Measurements from ENCODE around the gene FOXN3. TPM values are rescaled to one million over a fixed set of nuclear protein-coding genes. Genes with fewer than 3 reads are reported as not detected.

The FOXN3 gene
- total and polyA plus RNA-seq, 10 of the 15 experiments (the other 5 are each of a cell fraction or from before 2014, with no cell fraction given): 4.5 to 68.9 (median 29.7) TPM

DNA sequence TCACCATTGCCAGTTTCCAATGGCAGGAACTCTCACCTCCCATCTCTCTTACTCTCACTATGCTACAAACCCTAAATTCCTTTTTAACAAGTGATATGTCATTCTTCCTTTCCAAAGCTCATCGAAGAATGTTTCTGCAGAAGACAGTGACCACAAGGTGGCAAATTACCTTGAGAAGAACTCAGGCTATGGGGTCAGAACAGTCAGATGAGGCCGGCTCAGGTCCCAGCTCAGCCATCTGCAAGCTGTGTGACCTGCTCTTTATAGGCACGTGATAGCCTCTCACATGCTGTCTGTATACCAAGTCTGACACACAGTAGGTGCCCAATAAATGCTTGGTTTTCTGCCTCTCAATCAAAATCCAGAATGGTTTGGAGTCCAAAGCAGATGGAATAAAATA is 80.7 kb downstream of the FOXN3 start (continued):
- no peak for TF ChIP-seq RBBP5 (conservative IDR thresholded peaks at IDR 0.05)
- TF ChIP-seq BCL3 (IDR thresholded peaks at IDR 0.05; ENCODE audit: borderline replicate concordance, insufficient read depth, low read depth, low read length, poor library complexity, severe bottlenecking): no peak
- peak; percentile 8 to 35 (median 21); a peak in 4 of 6 replicates for TF ChIP-seq CTCF (IDR thresholded peaks at IDR 0.05 in 2 of 3, conservative IDR thresholded peaks at IDR 0.05 in 1 of 3; ENCODE audit: control insufficient read depth in 2 of 3, extremely low read depth in 1 of 3, insufficient read depth in 1 of 3, low read depth in 3 of 3, low read length in 3 of 3)
- TF ChIP-seq ZBED1 (IDR thresholded peaks at IDR 0.05; ENCODE audit: borderline replicate concordance): no peak
- TF ChIP-seq HSF1 (IDR thresholded peaks at IDR 0.05; ENCODE audit: low read depth, low read length): no peak
- no peak for TF ChIP-seq SREBF1 (IDR thresholded peaks at IDR 0.05; ENCODE audit: low read length)
- TF ChIP-seq GATAD2B (conservative IDR thresholded peaks at IDR 0.05; ENCODE audit: low read depth): no peak
- TF ChIP-seq BACH1 (IDR thresholded peaks at IDR 0.05; ENCODE audit: borderline replicate concordance): no peak
- no peak for TF ChIP-seq PRDM15 (CRISPR knock-in tag; IDR thresholded peaks at IDR 0.05)
- peak; percentile 48 to 52; a peak in 3 of 4 replicates for TF ChIP-seq BHLHE40 (IDR thresholded peaks at IDR 0.05; ENCODE audit: borderline replicate concordance in 1 of 2, low read depth in 2 of 2, low read length in 1 of 2)
- no peak for TF ChIP-seq ZZZ3 (IDR thresholded peaks at IDR 0.05; ENCODE audit: control insufficient read depth, insufficient read length, low read depth)
- TF ChIP-seq CBX5 (IDR thresholded peaks at IDR 0.05; ENCODE audit: low read depth): no peak
- TF ChIP-seq STAT3 (IDR thresholded peaks at IDR 0.05; ENCODE audit: low read depth, low read length): no peak
- no peak for TF ChIP-seq NFYB (IDR thresholded peaks at IDR 0.05; ENCODE audit: insufficient read depth, low read depth, low read length)
- TF ChIP-seq FOXK2 (IDR thresholded peaks at IDR 0.05): no peak
- TF ChIP-seq, protein P1, sequence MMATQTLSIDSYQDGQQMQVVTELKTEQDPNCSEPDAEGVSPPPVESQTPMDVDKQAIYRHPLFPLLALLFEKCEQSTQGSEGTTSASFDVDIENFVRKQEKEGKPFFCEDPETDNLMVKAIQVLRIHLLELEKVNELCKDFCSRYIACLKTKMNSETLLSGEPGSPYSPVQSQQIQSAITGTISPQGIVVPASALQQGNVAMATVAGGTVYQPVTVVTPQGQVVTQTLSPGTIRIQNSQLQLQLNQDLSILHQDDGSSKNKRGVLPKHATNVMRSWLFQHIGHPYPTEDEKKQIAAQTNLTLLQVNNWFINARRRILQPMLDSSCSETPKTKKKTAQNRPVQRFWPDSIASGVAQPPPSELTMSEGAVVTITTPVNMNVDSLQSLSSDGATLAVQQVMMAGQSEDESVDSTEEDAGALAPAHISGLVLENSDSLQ (IDR thresholded peaks at IDR 0.05): no peak
- TF ChIP-seq RELA (IDR thresholded peaks at IDR 0.05; ENCODE audit: borderline replicate concordance, partially characterized antibody): no peak
- TF ChIP-seq RUNX3 (IDR thresholded peaks at IDR 0.05; ENCODE audit: low read length): peak; percentile 57
